Iris pigment epithelial cell (primary cell): ENCODE results near the gene AKAP7.

Experiments used
- DNase-seq: peaks from one replicate; pipeline ENCODE4 v3.0.0-alpha.2; 2011; ENCODE audit warnings: low read depth

AKAP7 gene

DNA sequence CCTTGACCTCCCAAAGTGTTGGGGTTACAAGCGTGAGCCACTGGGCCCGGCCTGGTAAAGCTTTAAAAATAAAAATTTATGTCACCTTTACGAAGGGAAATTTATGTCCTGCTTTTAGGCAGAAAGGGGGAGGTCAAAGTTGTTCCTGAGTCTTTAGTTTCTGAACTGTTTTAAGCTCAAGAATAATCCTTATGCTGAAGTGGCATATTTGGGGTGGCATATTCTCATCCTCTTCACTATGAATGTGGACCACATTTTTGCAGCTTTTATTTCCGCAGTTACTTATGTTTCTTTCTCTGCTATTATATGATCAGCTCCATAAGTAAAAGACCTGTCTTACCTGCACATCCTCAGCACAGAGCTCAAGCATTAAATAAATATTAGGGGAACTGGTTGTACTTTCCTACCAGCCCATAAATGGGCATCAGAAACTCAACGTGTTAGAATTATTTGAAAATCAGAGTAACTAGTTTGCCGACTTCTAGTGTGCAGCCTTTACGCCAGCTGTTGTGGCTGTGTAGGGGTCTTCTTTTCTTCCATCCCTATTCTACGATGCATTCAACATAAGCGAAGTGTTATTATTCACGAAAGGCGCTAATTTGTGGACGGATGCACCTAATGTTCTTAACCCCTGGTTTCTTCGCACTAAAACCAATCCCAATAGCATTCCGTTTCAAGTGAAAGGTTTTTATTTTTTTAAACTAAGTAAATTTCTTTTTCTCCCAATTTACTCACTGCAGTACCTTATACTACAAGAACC, 867 bp upstream of the AKAP7 start:
- no peak for DNase-seq

- no peak for DNase-seq
Measured at GRCh38 chr6:131134980-131135243, 355 bp upstream of the AKAP7 start.

GRCh38 chr6:131136021-131136786, 937 bp downstream of the AKAP7 start:
- DNase-seq, result peak; percentile 63

GRCh38 chr6:131139599-131139998, 4.3 kb downstream of the AKAP7 start:
- no peak for DNase-seq

- DNase-seq, result no peak
Measured at GRCh38 chr6:131143319-131143718, 8.1 kb downstream of the AKAP7 start.

DNA sequence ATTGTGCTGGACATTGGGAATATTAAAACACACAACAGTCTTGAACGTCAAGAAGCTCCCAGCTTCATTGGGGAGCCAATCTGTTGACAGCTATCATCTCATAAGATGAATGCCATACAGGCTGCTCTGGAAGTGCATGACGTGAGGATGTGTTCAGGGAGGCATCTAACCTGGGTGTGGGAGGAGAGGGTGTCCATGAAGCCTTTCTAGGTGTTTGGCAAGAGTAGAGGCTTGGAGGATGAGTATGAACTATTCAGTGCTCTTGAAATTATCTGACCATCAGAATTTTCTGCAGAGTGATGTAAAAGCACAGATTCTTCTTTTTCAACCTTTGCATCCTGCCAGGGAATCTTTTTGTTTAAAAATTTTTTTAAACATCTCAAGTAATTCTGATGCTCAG, 11.6 kb downstream of the AKAP7 start:
- no peak for DNase-seq

DNA sequence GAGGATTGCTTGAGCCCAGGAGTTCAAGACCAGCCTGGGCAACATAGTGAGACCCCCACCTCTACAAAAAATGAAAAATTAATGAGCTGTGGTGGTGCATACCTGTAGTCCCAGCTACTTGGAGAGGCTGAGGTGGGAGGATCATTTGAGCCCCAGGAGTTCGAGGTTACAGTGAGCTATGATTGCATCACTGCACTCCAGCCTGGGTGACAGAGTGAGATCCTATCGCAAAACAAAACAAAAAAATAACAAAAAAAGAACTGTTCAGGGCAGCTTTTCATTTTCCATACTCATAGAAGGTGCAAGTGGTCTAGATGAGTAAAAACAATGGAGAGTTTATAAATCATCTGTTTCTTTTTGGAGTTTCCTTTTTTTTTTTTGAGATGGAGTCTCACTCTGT, 21.1 kb downstream of the AKAP7 start:
- no peak for DNase-seq

DNA sequence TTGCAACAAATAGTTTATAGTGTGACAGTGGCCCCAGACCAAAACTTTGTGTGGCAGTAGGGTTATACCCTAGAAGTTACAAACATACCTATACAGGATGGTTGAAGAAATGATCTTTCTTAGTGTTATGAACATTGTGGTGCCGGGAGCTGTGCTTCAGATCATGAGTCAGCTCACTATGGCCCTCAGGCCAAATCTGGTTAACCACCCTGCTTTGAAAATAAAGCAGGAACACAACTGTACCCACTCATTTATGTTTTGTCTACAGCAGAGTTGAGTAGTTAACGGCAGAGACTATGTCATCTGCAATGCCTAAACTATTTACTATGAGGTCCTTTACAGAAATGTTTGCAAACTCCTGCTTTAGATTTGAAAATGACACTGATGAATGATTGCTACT, 24.3 kb downstream of the AKAP7 start:
- DNase-seq, result peak; percentile 76

DNA sequence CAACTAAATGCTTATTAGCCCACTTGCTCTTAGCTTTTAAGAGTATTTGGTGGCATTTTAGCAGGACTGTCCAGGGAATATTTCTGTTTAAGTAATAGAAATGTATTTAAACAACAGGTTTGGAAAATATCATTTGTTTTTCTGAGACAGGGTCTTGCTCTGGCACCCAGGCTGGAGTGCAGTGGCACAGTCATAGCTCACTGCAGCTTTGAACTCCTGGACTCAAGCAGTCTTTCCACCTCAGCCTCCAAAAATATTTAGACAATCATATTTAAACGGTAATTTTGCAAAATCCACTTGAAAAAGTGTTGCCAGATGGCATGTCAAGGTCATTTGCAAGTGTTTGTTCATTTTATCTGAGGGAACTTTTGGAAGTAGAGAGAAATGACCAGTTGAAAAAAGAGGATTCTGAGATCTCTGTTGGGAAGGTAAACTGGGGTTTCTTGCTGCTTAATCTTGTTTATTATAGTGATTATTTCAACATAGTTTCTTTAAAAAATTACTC, 25.0 kb downstream of the AKAP7 start:
- no peak for DNase-seq

DNA sequence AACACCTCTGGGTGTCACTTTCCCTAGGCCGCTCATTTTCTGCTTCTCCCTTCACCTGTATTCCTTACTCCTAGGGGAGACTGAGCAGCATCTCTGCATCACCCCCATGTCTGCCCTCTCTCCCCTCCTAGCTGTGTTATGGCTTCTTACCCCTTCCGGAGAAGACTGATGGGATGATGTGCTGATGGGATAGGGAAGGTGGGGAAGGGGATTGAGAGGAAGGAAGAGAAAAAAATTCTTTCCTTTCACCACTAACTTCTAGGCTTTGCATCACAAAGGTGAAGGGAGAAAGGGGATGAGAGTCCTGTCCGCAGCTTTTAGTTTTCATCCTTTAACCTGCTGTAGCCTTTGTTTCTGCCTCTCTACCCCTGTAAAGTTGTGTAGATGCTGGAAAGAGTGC, 26.7 kb downstream of the AKAP7 start:
- no peak for DNase-seq

GRCh38 chr6:131163886-131164285, 28.6 kb downstream of the AKAP7 start:
- peak; percentile 19 for DNase-seq

DNA sequence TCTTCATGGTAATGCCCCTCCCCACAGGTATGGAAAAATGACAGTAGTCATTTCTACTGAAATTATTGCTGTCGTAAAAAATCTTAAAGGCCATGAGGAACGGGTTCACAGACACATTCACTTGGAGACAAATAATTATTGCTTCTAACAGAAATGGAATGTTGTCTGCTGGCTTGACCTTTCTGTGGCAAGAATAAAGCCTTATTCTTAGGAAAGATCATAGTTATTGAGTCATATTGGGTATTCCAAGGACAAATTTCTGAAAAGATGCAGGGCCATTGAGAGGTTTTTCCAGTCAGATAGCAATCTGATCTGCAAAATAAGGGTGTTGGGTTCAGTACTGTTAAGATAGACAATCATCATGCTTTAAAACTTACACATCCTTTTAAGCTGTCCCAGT, 29.2 kb downstream of the AKAP7 start:
- DNase-seq, result peak; percentile 17

DNA sequence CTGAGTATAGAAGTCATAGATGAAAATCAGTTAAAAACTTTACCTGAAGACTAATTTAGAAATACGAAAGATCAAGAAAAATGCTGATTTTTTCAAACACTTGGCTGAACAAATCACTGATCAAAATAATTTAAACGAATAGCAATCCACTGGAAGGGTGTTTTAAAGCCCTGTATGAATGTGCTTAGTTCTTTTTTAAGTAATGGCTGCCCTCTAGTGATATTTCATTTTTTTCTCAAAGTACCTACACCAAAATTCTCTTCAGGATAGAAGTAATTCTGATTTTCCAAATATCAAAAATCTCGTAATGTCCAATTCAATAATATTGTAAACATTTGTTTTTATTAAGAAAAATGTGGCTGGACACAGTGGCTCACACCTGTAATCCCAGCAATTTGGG, 32.5 kb downstream of the AKAP7 start:
- no peak for DNase-seq

DNA sequence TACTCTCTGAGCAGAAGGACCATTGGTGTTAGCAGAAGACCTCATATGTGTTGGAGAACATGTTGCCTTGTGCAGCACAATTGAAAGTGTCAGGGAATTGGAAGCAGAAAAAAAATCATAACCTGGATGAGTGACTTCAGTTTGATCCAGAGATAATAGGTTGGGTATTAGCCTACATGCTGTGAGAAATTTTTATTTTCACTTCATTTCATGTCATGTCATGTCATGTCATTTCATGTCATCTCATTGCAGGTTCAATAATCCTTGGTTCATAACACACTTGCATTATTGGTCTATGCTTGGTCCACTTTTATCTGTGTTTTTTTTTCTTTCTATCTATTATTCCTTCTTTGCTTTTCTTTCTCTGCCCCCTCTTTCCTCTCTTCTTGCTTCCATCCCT, 34.3 kb downstream of the AKAP7 start:
- no peak for DNase-seq

DNA sequence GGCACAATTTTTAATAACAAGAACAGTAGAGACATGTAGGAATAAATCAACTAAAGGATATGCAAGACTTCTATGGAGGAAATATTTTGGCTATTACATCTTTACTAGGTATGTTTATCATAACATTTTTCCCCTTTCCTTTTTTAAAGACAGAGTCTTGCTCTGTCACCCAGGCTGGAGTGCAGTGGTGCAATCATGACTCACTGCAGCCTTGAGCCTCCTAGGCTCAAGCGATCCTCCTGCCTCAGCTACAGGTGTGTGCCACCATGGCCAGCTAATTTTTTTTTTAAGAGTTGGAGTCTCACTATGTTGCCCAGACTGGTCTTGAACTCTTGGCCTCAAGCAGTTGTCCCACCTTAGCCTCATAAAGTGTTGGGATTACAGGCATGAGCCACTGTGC, 37.0 kb downstream of the AKAP7 start:
- peak; percentile 65 for DNase-seq

DNA sequence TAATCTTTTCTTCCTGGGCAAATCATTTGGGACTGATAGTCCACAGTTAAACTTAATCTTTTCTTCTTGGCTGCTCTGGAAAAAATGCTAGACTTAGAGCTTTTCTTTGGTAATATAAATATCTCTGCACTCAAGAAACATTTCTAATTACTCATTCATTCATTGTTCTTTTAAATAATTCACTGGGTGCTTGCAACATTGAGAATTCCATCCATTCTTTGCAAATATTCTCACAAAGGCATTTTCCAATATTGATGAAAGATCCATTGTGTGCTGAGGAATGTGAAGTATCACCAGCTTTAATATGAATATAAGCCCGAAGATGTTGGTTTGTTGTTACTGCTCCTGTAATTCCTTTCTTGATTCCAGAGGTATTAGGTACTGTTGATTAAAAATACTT, 38.4 kb downstream of the AKAP7 start:
- DNase-seq, result peak; percentile 44

- DNase-seq, result peak; percentile 36
Measured at GRCh38 chr6:131175564-131175963, 40.3 kb downstream of the AKAP7 start.

- DNase-seq, result no peak
Measured at GRCh38 chr6:131177996-131178395, 42.7 kb downstream of the AKAP7 start.

- peak; percentile 54 for DNase-seq
Measured at GRCh38 chr6:131182991-131183425, 47.7 kb downstream of the AKAP7 start.

GRCh38 chr6:131183427-131184095, 48.3 kb downstream of the AKAP7 start:
- no peak for DNase-seq

DNA sequence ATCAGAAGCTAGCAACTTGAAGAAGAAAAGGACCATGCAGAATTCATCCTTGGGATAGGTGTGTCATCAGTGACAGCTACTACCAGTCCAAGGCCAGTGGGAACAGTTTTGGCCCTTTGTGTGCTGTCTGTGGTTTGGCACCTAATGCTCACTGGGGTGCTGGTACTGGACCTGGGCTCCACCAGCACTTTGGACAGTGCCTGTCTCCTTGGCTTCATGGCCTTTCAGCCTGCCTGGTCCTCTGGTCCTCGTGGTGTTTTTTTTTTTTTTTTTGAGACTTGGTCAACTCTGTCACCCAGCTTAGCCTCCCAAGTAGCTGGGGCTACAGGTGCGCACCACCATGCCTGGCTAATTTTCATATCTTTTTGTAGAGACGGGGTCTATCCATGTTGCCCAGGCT, 56.3 kb downstream of the AKAP7 start:
- no peak for DNase-seq

GRCh38 chr6:131197716-131198115, 62.4 kb downstream of the AKAP7 start:
- no peak for DNase-seq
